GOT3 (cell line): ENCODE measurements around the gene DENND4A.
"Not testable (repeated sequence)": the region's sequence is repeated elsewhere in the genome, so short reads cannot be mapped to it uniquely, and the experiment has no call there.

Experiments used
- DNase-seq: peaks from one replicate; lab custom pipeline; 2025; ENCODE audit warnings: mixed read lengths; lab: John Stamatoyannopoulos, UW

The DENND4A gene

GRCh38 chr15:65789105-65789504 lies 3.0 kb downstream of the DENND4A start:
- DNase-seq: no peak

GRCh38 chr15:65787260-65787659 lies 4.8 kb downstream of the DENND4A start:
- no peak for DNase-seq

- no peak for DNase-seq
These were observed 6.9 kb downstream of the DENND4A start for GRCh38 chr15:65785151-65785550.

GRCh38 chr15:65783872-65784271 lies 8.2 kb downstream of the DENND4A start:
- no peak for DNase-seq

GRCh38 chr15:65782096-65782495 lies 10.0 kb downstream of the DENND4A start:
- no peak for DNase-seq

- DNase-seq: not testable (repeated sequence)
These were observed 13.4 kb downstream of the DENND4A start for GRCh38 chr15:65778701-65779100.

- no peak for DNase-seq
These were observed 13.8 kb downstream of the DENND4A start for GRCh38 chr15:65778269-65778668.

GRCh38 chr15:65777843-65778242 lies 14.2 kb downstream of the DENND4A start:
- no peak for DNase-seq

GRCh38 chr15:65777053-65777452 lies 15.0 kb downstream of the DENND4A start:
- no peak for DNase-seq

GRCh38 chr15:65773386-65774111 lies 18.5 kb downstream of the DENND4A start:
- no peak for DNase-seq

- DNase-seq: no peak
These were observed 19.2 kb downstream of the DENND4A start for GRCh38 chr15:65772930-65773329.

GRCh38 chr15:65771870-65772269 lies 20.2 kb downstream of the DENND4A start:
- no peak for DNase-seq

- DNase-seq: no peak
These were observed 22.6 kb downstream of the DENND4A start for GRCh38 chr15:65769482-65769881.

GRCh38 chr15:65767895-65768294 lies 24.2 kb downstream of the DENND4A start:
- no peak for DNase-seq

- DNase-seq: no peak
These were observed 24.9 kb downstream of the DENND4A start for GRCh38 chr15:65767264-65767595.

- no peak for DNase-seq
These were observed 25.4 kb downstream of the DENND4A start for GRCh38 chr15:65766422-65767263.

GRCh38 chr15:65765106-65765505 lies 27.0 kb downstream of the DENND4A start:
- no peak for DNase-seq

GRCh38 chr15:65762914-65763787 lies 28.9 kb downstream of the DENND4A start:
- no peak for DNase-seq

GRCh38 chr15:65762399-65762798 lies 29.7 kb downstream of the DENND4A start:
- no peak for DNase-seq

- DNase-seq: no peak
These were observed 30.7 kb downstream of the DENND4A start for GRCh38 chr15:65761210-65761926.

GRCh38 chr15:65759441-65759840 lies 32.7 kb downstream of the DENND4A start:
- no peak for DNase-seq

GRCh38 chr15:65758242-65758641 lies 33.9 kb downstream of the DENND4A start:
- no peak for DNase-seq
